ENCODE results near the gene CHD5.

- TF ChIP-seq POLR2AphosphoS5 (IDR thresholded peaks at IDR 0.05) (no peak), POLR2A (IDR thresholded peaks at IDR 0.05; ENCODE audit: low read depth) (no peak), CTCF (IDR thresholded peaks at IDR 0.05) (no peak)
These were observed 96.2 kb downstream of the CHD5 start for GRCh38 chr1:6083801-6084446.

Measured in esophagus muscularis mucosa (tissue), 3 donors.